GM19328 (cell line): ENCODE results near the gene KCNMA1.
"Not testable (repeated sequence)": the region's sequence is repeated elsewhere in the genome, so short reads cannot be mapped to it uniquely, and the experiment has no call there.

Experiments
- ATAC-seq: cut with Tn5 transposase; IDR thresholded peaks from one replicate; pipeline ENCODE4 v1.9.1; 2021; ENCODE audit warnings: mild to moderate bottlenecking, moderate library complexity; ENCODE audit not compliant: unreplicated experiment

KCNMA1 gene

GRCh38 chr10:77608281-77608680 is 29.3 kb downstream of the KCNMA1 start:
- ATAC-seq, result no peak

DNA sequence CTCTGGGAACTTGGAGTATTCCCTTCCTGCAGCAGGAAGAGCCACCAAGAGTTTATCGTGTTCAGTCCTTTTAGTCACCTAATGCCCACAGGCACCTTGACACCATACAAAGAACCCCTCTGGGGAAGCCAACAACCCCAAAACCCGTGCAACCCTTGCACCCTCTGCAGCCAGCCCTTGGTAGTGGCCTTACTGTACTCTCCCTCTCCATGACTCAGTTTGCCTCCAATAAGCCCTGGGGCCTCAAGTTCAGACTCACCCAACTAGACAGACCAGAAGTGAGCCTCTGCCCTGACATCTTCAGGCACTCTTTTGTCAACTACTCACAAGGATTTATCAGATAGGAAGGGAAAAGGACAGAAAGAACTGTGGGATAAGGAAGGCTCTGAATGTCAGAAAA is 30.9 kb downstream of the KCNMA1 start:
- no peak for ATAC-seq

DNA sequence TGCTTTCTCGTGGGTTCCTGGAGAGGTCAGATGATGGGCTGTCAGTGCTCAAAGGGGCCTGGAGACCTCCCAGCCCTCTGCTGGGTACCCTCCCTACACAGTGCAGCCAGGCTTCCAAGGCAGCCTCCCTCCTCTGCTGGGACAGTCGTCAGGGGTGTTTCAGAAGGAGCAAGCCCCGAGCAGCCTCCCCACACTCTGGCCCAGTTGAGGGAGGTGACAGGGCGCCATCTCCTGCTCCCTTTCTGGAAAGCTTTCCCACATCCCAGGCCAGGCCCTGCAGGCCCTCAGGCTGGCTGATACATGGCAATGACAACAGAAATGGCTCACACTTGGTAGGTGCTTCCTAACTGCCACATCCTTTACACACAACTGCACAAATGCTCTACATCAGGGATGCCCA is 32.1 kb downstream of the KCNMA1 start:
- ATAC-seq, result no peak

GRCh38 chr10:77604941-77605351 is 32.7 kb downstream of the KCNMA1 start:
- ATAC-seq, result no peak

DNA sequence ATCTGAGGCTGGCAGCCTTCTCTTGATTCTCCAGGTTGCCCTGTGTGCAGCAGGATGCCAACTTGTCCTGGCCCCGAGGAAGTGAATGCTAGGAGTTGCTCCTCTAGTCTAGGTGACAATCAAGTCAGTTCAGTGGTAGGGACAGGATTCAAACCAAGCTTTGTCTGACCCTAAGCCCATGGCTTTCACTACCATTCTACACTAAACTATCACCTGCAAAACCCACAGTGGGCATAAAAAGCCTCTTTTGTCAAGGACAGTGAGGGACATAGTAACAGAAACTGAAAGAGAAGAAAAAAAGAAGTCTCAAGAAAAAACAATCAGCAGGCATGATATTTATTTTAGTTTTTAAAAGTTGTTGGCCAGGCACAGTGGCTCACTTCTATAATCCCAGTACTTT is 33.5 kb downstream of the KCNMA1 start:
- no peak for ATAC-seq

DNA sequence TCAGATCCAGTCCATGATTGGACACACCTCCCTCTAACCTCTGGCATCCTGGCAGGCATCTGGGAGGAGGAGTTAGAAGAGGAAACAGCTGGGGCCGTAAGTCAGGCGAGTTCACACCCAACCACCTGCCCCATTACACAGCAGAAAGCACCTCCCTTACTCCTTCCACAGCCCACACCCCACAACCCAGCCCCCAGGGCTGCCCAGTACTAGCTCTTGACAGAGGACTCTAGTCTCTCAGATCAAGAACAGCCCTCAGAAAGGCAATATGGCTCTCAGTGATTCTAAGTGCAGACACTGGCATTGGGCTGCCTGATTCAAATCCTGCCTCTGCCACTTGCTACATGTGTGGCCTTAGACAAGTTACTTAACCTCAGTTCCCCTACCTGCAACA is 34.1 kb downstream of the KCNMA1 start:
- ATAC-seq, result no peak

- no peak for ATAC-seq
Measured at GRCh38 chr10:77602913-77603533, 34.6 kb downstream of the KCNMA1 start.

DNA sequence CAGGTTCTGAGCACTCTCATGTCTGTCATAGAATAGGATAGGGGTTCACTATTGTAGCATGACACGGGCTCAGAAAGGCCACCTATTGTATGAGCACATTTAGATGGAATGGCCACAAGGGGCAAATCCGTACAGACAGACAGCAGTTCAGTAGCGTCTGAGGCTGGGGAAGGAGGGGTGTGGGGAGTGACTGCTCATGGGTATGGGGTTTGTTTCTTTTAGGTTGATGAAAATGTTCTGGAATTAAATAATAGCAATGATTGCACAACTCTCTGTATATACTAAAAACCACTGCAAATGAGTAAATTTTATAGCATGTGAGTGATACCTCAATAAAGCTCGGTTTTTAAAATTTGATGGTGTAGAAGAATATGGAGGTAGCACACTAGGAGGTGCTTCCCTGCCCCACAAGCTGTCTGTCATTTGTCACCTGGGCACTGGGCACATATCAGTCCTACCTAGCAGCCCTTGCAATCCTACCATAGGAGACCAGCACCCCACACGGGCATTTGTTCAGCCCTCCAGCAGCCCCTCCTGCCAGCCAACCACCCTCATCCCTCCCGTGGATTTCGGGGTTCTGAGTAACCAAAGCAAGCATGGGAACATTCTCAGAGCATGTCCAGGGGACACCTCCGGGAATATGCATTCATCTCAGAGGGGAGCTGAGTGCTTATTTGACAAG is 35.2 kb downstream of the KCNMA1 start:
- ATAC-seq, result no peak

DNA sequence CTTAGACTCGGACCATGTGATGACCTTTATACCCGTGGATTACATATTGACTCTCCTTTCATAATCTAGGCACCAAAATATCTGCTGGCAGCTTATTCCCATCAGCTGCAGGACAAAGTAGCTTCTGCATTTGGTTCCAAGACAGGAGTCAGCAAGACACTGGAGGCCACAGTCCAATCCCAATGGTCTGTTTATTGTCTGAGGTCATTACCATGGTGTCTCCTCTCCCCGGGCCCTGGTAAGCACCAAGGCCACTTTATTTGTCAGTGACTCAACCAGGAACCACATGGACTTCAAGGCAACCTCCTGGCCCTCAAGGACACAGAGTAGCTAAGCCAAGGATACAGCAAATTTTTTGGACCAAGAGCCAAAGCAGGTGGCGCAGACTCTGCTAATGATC is 36.1 kb downstream of the KCNMA1 start:
- no peak for ATAC-seq

DNA sequence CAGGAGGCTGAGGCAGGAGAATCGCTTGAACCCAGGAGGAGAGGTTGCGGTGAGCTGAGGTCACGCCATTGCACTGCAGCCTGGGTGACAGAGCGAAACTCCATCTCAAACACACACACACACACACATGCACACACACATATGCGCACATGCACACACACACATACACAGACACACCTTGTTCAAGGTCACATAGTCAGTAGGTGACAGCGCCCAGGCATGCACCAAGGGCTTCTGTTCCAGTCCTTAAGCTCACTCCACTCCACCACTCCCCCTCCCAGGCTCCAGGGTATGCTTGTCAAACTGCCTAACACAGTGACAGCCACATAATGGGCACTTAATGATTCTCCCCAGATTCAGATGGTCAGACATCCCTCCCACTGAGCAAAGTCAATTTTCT is 37.0 kb downstream of the KCNMA1 start:
- ATAC-seq, result no peak

GRCh38 chr10:77599651-77600050 is 38.0 kb downstream of the KCNMA1 start:
- no peak for ATAC-seq

GRCh38 chr10:77598606-77599005 is 39.0 kb downstream of the KCNMA1 start:
- no peak for ATAC-seq

DNA sequence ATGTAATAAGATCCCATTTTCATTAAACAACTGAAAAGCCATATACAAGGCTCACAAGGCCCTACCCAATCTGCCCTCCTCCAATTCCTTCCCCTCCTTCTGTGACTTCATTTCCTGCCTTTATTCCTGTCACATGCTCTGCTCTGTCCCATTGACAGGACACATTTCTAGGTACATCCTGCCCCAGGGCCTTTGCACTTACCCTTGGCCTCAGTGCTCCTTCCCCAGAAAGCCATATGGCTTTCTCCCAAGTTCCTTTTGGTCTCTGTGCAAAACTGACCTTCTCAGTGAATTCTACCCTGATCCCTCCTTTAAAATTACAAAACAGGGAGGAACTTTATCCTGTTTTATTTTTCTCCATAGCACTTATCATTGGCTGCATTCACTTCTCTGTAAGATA is 40.0 kb downstream of the KCNMA1 start:
- ATAC-seq, result no peak

DNA sequence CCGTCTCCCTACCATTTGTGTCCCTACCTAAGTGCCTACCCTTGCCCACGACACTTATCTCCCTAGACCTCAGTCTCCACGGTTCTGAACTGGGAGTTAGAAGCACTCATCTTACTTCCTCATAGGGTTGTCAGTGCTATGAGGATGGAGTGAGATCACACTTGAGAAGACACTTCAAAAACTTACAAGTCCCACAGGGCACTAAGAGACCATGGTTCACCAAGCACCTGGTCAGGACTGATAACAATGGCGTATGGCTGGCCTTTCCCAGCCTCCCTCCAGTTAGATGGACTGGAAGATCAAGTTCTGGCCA is 43.2 kb downstream of the KCNMA1 start:
- ATAC-seq, result no peak

DNA sequence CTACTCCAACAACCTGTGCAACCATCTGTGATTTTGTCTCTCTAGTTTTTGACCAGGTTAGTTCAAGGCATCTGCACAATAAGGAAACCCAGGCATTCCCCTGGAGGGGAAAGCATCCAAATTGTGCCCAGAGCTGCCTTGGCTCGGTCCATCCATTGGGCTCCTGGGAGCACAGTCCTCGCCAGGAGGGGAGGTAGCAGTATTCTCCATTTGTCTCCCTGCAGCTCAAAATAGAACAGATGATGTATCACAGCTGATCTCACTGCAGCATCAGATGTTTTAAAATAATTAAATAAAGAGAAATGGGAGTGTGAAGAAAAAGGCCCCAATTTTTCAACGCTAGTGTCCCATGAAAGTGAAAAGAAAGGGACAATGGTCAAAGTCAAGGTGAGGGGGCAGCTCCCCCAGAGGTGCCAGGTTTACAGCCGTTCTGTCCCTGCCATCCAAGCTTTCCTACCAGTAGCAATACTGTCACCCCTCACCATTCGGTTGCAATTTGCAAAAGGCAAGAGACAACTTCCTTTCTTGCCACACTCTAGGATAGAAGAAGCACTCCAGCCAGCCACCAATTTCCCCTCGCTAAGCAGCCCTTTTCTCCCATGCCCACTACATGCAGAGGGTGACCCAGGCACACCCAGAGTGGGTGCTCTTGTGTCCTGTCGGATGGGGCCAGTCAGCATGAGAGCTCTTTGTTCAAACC is 43.7 kb downstream of the KCNMA1 start:
- no peak for ATAC-seq

- no peak for ATAC-seq
Measured at GRCh38 chr10:77592946-77593636, 44.5 kb downstream of the KCNMA1 start.

DNA sequence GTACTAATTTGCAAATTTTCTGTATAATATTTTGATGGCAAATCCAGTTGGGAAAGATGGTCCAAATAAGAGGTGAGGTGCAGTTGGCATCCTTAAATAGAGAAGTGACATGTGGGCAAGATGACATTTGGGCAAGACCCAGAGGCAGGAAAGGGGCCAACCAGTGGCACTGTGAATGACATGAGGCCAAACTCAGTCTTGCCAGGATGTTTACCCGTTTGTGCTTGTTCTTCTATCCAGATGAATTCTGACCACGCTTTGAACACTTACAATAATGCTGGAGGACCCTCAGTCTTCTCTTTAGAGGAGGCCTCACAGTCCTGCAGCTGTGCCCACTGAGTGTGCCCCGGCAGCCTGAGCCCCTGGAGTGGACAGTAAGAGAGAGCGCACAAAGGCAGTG is 45.1 kb downstream of the KCNMA1 start:
- ATAC-seq, result no peak

DNA sequence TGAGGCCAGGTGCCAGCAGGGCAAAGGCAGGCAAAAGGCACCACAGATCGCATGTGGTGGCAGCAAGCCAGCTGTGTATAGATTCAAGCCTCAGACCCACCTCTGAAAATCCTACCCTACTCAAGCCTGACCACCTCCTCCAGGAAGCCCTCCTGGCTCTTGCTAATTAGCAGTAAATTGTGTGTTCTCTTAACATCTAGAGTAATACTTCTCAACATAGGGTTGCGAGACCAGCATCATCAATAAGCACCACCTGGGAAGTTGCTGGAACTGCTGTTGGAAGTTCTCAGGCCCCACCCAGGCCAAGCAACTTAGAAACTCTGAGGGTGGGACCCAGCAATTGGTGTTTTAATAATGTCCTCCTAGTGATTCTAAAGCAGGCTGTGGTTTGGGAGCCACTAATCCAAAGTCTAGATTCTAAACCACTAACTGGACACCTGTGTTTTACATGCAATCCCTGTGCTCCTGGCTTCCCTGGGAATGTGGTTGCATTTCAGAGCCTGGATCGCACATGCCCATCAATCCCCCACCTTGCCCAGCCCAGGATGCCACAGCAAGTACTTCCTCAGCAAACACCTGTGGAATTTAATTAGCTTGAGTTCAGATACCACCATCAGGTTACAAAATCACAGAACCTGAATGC is 46.2 kb downstream of the KCNMA1 start:
- ATAC-seq, result no peak

DNA sequence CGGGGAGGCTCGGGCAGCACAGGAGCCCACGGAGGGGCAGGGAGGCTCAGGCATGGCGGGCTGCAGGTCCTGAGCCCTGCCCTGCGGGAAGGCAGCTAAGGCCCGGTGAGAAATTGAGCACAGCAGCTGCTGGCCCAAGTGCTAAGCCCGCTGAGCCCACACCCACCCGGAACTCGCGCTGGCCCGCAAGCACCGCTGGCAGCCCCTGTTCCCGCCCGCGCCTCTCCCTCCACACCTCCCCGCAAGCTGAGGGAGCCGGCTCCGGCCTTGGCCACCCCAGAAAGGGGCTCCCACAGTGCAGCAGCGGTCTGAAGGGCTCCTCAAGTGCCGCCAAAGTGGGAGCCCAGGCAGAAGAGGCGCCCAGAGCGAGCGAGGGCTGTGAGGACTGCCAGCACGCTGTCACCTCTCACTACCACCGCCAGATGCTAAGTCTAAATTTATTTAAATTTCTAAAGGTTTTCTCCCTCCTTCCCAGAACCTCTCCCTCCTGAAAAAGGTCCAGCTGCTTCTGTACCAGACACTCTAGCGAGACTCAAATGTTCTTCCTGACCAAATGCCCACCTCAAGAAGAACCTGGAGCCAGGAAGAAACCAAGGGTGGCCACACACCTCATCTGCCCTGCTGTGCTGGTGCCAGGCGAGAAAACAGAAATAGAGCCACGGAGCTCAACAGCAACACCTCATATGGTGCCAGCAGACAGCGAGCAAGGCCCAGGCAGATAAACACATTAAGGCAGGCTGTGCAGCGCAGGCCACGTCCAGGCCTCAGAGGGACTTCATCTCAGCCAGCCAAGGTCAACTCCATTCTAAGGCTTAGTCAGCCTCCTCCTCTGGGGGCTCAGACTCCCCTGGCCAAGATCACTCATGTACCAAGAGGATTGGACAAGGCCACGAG is 47.0 kb downstream of the KCNMA1 start:
- no peak for ATAC-seq

DNA sequence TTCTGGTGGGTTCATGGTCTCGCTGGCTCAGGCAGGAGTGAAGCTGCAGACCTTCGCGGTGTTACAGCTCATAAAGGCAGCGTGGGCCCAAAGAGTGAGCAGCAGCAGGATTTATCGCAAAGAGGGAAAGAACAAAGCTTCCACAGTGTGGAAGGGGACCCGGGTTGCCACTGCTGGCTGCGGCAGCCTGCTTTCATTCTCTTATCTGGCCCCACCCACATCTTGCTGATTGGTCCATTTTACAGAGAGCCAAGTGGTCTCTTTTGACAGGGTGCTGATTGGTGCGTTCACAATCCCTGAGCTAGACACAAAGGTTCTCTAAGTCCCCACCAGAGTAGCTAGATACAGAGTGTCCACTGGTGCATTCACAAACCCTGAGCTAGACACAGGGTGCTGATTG is 47.9 kb downstream of the KCNMA1 start:
- not testable (repeated sequence) for ATAC-seq
